A549 (cell line): ENCODE measurements around the gene RRP8. TPM values are rescaled to one million over a fixed set of nuclear protein-coding genes. Genes with fewer than 3 reads are reported as not detected.

Experiments
- ATAC-seq, 2 experiments: fragments of 200-7000 bp in 1 of 2; fragments of >200 bp in 1 of 2; cut with Nextera tagmentation in 1 of 2; cut with Tn5 transposase in 1 of 2; 3 replicates each; pipeline versions ENCODE4 v1.8.0 to v1.9.1; 2018 to 2020; ENCODE audit warnings: mild to moderate bottlenecking in 1 of 2, moderate library complexity in 1 of 2
- CTCF ChIA-PET: fragments of 300-600 bp; sonication (Branson Sonifier 250); formaldehyde crosslinking; extraction: SDS; loops from one replicate; lab custom pipeline; 2021; ENCODE audit warnings: antibody characterized with exemption, inconsistent platforms; lab: Yijun Ruan, JAX
- POLR2A ChIA-PET: fragments of 350-600 bp; formaldehyde crosslinking; extraction: SDS; loops from one replicate; lab custom pipeline; 2021; ENCODE audit warnings: antibody characterized with exemption, inconsistent platforms; lab: Yijun Ruan, JAX
- DNase-seq, 2 experiments: peaks; one replicate each; pipeline versions ENCODE4 v3.0.0 to v3.0.0-alpha.2; 2011 to 2016; ENCODE audit warnings: low read depth in 1 of 2, low spot score in 1 of 2
- FAIRE-seq: peaks from 2 replicates; lab custom pipeline; 2011; peaks lifted over from hg19 to GRCh38; lab: Jason Lieb, UNC
- H3K27ac ChIP-seq, 2 experiments: fragments of >200 bp; sonication (Bioruptor Twin); formaldehyde crosslinking; 3 replicates each; pipeline ENCODE4 v1.5.1; 2016 to 2017
- H3K4me1 ChIP-seq: fragments of >200 bp; sonication (Bioruptor Twin); formaldehyde crosslinking; 3 replicates; pipeline ENCODE4 v1.6.1; 2016
- H3K4me2 ChIP-seq: fragments of >200 bp; sonication (Bioruptor Twin); formaldehyde crosslinking; 3 replicates; pipeline ENCODE4 v1.6.1; 2016
- H3K4me3 ChIP-seq: fragments of >200 bp; sonication (Bioruptor Twin); formaldehyde crosslinking; 3 replicates; pipeline ENCODE4 v1.5.1; 2016
- H3K9me3 ChIP-seq: fragments of >200 bp; sonication (Bioruptor Twin); formaldehyde crosslinking; 3 replicates; pipeline ENCODE4 v1.6.1; 2016
- ATOH8 ChIP-seq: fragments of 250-450 bp; sonication (Bioruptor Pico); IDR thresholded peaks from 2 replicates; pipeline ENCODE4 v1.5.0; 2020; ENCODE audit warnings: low read depth, mild to moderate bottlenecking, moderate library complexity
- BCL3 ChIP-seq: fragments of >200 bp; sonication (Bioruptor Twin); formaldehyde crosslinking; IDR thresholded peaks from 3 replicates; pipeline ENCODE4 v1.6.1; 2016
- CBX8 ChIP-seq: fragments of 200-600 bp; sonication (generic); IDR thresholded peaks from 2 replicates; pipeline ENCODE4 v1.6.1; 2016
- CEBPB ChIP-seq, 2 experiments: fragments of >200 bp in 1 of 2; sonication (Bioruptor Twin) in 1 of 2; formaldehyde crosslinking in 1 of 2; IDR thresholded peaks; 2 replicates each; pipeline ENCODE4 v1.6.1; 2012 to 2016
- CTCF ChIP-seq: fragments of >200 bp; sonication (Bioruptor Twin); formaldehyde crosslinking; IDR thresholded peaks from 3 replicates; pipeline ENCODE4 v1.5.1; 2016
- EHF ChIP-seq: fragments of 250-450 bp; sonication (Bioruptor Pico); IDR thresholded peaks from 2 replicates; pipeline ENCODE4 v1.5.0; 2020; ENCODE audit warnings: mild to moderate bottlenecking
- FOSB ChIP-seq: fragments of 250-450 bp; sonication (Bioruptor Pico); IDR thresholded peaks from 2 replicates; pipeline ENCODE4 v1.5.0; 2020; ENCODE audit warnings: mild to moderate bottlenecking, moderate library complexity
- HES2 ChIP-seq: fragments of >200 bp; sonication (Bioruptor Twin); formaldehyde crosslinking; IDR thresholded peaks from 2 replicates; pipeline ENCODE4 v1.6.1; 2016
- HOXB5 ChIP-seq: fragments of 250-450 bp; sonication (Bioruptor Pico); IDR thresholded peaks from 2 replicates; pipeline ENCODE4 v1.5.0; 2020; ENCODE audit warnings: mild to moderate bottlenecking, moderate library complexity
- JUN ChIP-seq, 2 experiments: fragments of >200 bp; sonication (Bioruptor Twin); formaldehyde crosslinking; IDR thresholded peaks; 2 replicates in 1 of 2; 3 replicates in 1 of 2; pipeline ENCODE4 v1.6.1; 2016 to 2017
- MAFK ChIP-seq: fragments of 450-650 bp; IDR thresholded peaks from 2 replicates; pipeline ENCODE4 v1.6.1; 2014; ENCODE audit not compliant: partially characterized antibody
- MAX ChIP-seq: IDR thresholded peaks from 2 replicates; pipeline ENCODE4 v1.6.1; 2012
- MAZ ChIP-seq: fragments of 150-350 bp; IDR thresholded peaks from 2 replicates; pipeline ENCODE4 v1.6.1; 2014; ENCODE audit warnings: antibody characterized with exemption, low read depth, low read length, borderline replicate concordance
- NFE2L2 ChIP-seq: fragments of 150-350 bp; conservative IDR thresholded peaks from 2 replicates; pipeline ENCODE4 v1.6.1; 2014; ENCODE audit warnings: low read length
- NPAS2 ChIP-seq: fragments of 250-450 bp; sonication (Bioruptor Pico); IDR thresholded peaks from 2 replicates; pipeline ENCODE4 v1.8.0; 2022; ENCODE audit warnings: mild to moderate bottlenecking, moderate library complexity, borderline replicate concordance
- RARB ChIP-seq: fragments of 250-450 bp; sonication (Bioruptor Pico); IDR thresholded peaks from 2 replicates; pipeline ENCODE4 v1.8.0; 2021; ENCODE audit warnings: mild to moderate bottlenecking, moderate library complexity
- RFX5 ChIP-seq: fragments of 450-650 bp; IDR thresholded peaks from 2 replicates; pipeline ENCODE4 v1.7.1; 2014; ENCODE audit warnings: antibody characterized with exemption, mild to moderate bottlenecking, moderate library complexity
- RNF2 ChIP-seq: fragments of 200-600 bp; sonication (generic); IDR thresholded peaks from 2 replicates; pipeline ENCODE4 v1.6.1; 2016; ENCODE audit warnings: low read depth, mild to moderate bottlenecking, antibody characterized with exemption, moderate library complexity, borderline replicate concordance
- SREBF2 ChIP-seq: fragments of 450-650 bp; IDR thresholded peaks from 2 replicates; pipeline ENCODE4 v1.6.1; 2014; ENCODE audit warnings: mild to moderate bottlenecking, moderate library complexity
- WGBS: methylation state at CpG from one replicate; pipeline ENCODE4 v1.1.6; 2017; ENCODE audit errors: missing lambda C conversion rate; 5-methylcytosine and 5-hydroxymethylcytosine counted together
- polyA plus RNA-seq, 4 experiments: library from polyadenylated mRNA; depleted of rRNA in 3 of 4; stranded (reverse); fragments of >200 nt; fragmentation: RNase III in 1 of 4; extraction: RNeasy Plus Mini Kit Qiagen cat#74134 plus additional on column Dnase treatment in 1 of 4; gene quantifications; 2 replicates in 3 of 4; 3 replicates in 1 of 4; pipeline ENCODE4 v1.2.3, GENCODE V29; 2011 to 2017

The RRP8 gene
- polyA plus RNA-seq, 2 of the 4 experiments (the other 2 are of a cell fraction) = 14.5 to 25.9 TPM

GRCh38 chr11:6612213-6613041 lies 9.0 kb upstream of the RRP8 start, which contains the start of gene TAF10 (continued):
- no peak for TF ChIP-seq NPAS2 (CRISPR knock-in tag)
- TF ChIP-seq HOXB5 = peak; percentile 18; the same call in 1 of the 2 replicates
- TF ChIP-seq CTCF = peak; percentile 41
- peak; percentile 59; the same call in 1 of the 2 replicates for TF ChIP-seq EHF (CRISPR knock-in tag)
- no peak for TF ChIP-seq CEBPB (IDR thresholded peaks at IDR 0.05)
- no peak for TF ChIP-seq SREBF2
- no peak for TF ChIP-seq NFE2L2
- TF ChIP-seq RNF2 = 0 out of 2 replicates have a peak, but pooled peaks have one; percentile 52
- TF ChIP-seq ATOH8 (CRISPR knock-in tag) = 0 out of 2 replicates have a peak, but pooled peaks have one; percentile 21
- no peak for TF ChIP-seq HES2
- TF ChIP-seq MAFK = peak; percentile 10
- no peak for TF ChIP-seq MAZ
- TF ChIP-seq RFX5 = peak; percentile 78; the same call in 1 of the 2 replicates

- WGBS = no CpG with 5 or more reads among the region's 36 CpGs
- ATAC-seq = peak in 1 of 2 experiments; percentile 28; a peak in 1 of 6 replicates
- no peak for DNase-seq
- Histone ChIP-seq H3K4me1 (peaks cover 22% of the 10 kb centered on the region), H3K27ac (peak overlapping the region; percentile 92 to 98), H3K4me2 (peak overlapping the region; percentile 93), H3K4me3 (peak overlapping the region; percentile 78), H3K9me3 (no peaks in the 10 kb centered on the region)
- no peak for TF ChIP-seq CBX8
- TF ChIP-seq RARB = no peak
- no peak for TF ChIP-seq FOSB (CRISPR knock-in tag)
- no peak for TF ChIP-seq MAX
- TF ChIP-seq BCL3 = no peak
- peak; percentile 87 to 93; a peak in 2 of 5 replicates for TF ChIP-seq JUN (IDR thresholded peaks at IDR 0.05)
- POLR2A ChIA-PET = interaction anchor here (0.6 to 1.8 kb wide), 4 partner anchors 12 to 131 kb away, joined by 4 to 15 read pairs (median 4); partner anchors contain the start of genes ARFIP2, MRPL17 and TIMM10B
- CTCF ChIA-PET = interaction anchor here (0.5 to 4.3 kb wide), 11 partner anchors 9 to 1313 kb away, joined by 3 to 27 read pairs (median 3); partner anchors contain the start of gene MRPL17
- no peak for FAIRE-seq
Measured at GRCh38 chr11:6611963-6612212, 8.5 kb upstream of the RRP8 start.
